Left lobe of liver (tissue), 2 donors: ENCODE results near the gene C19orf85. TPM values are rescaled to one million over a fixed set of nuclear protein-coding genes. Genes with fewer than 3 reads are reported as not detected.

Experiments used
- ATAC-seq: fragments of 200-7000 bp; cut with Tn5 transposase; one replicate; pipeline ENCODE4 v1.9.1; 2020; ENCODE audit warnings: mild to moderate bottlenecking, moderate library complexity
- DNase-seq: peaks from one replicate; pipeline ENCODE4 v3.0.0-alpha.2; 2020; ENCODE audit warnings: low spot score
- total RNA-seq: library from RNA; stranded (reverse); gene quantifications from one replicate; pipeline ENCODE4 v1.2.1, GENCODE V29; 2021
- donor health status: DM: no; HTN: no; CAD: no; lungs with moderate emphysema.
- donor health status: DM: no; HTN: yes; CAD: no.

C19orf85 gene
- total RNA-seq, 1 donor from 2014 or later = not detected

GRCh38 chr19:55419103-55419502 is 45.4 kb downstream of the C19orf85 start:
- no peak for ATAC-seq
- no peak for DNase-seq

- ATAC-seq (peak; percentile 99), DNase-seq (peak; percentile 65)
Observed at GRCh38 chr19:55418185-55418584, 46.4 kb downstream of the C19orf85 start.

Other genes with a start within 250 kb of the C19orf85 start
- gene TMEM86B, start 236.0 kb downstream of the C19orf85 start, total RNA-seq = 15.5 TPM
- 30.3 TPM for gene PPP6R1, start 205.7 kb downstream of the C19orf85 start, total RNA-seq
- 15.7 TPM for gene HSPBP1, start 184.6 kb downstream of the C19orf85 start, total RNA-seq
- 0.55 TPM for gene BRSK1, start 180.8 kb downstream of the C19orf85 start, total RNA-seq
- gene TMEM150B, start 139.4 kb downstream of the C19orf85 start, total RNA-seq = 1.2 TPM
- 4.5 TPM for gene KMT5C, start 124.9 kb downstream of the C19orf85 start, total RNA-seq
- not detected for gene COX6B2, start 110.0 kb downstream of the C19orf85 start, total RNA-seq
- not detected for gene GARIN5B, start 101.5 kb downstream of the C19orf85 start, total RNA-seq
- not detected for gene IL11, start 94.3 kb downstream of the C19orf85 start, total RNA-seq
- not detected for gene TMEM190, start 87.9 kb downstream of the C19orf85 start, total RNA-seq
- gene TMEM238, start 80.5 kb downstream of the C19orf85 start, total RNA-seq = 26.6 TPM
- 515 TPM for gene RPL28, start 78.8 kb downstream of the C19orf85 start, total RNA-seq
- 5.6 TPM for gene UBE2S, start 57.0 kb downstream of the C19orf85 start, total RNA-seq
- not detected for gene SHISA7, start 21.5 kb downstream of the C19orf85 start, total RNA-seq
- gene ISOC2, start 3.1 kb downstream of the C19orf85 start, total RNA-seq = 105 TPM
- gene ZNF628, start 11.9 kb upstream of the C19orf85 start, total RNA-seq = 5.3 TPM
- 4.6 TPM for gene NAT14, start 20.4 kb upstream of the C19orf85 start, total RNA-seq
- 0.81 TPM for gene SSC5D, start 23.7 kb upstream of the C19orf85 start, total RNA-seq
- not detected for gene SBK2, start 72.4 kb upstream of the C19orf85 start, total RNA-seq
- not detected for gene SBK3, start 80.8 kb upstream of the C19orf85 start, total RNA-seq
- 4.5 TPM for gene ZNF579, start 116.1 kb upstream of the C19orf85 start, total RNA-seq
- gene FIZ1, start 134.8 kb upstream of the C19orf85 start, total RNA-seq = 6.7 TPM
- 13.2 TPM for gene ZNF524, start 135.5 kb upstream of the C19orf85 start, total RNA-seq
- gene ZNF865, start 140.9 kb upstream of the C19orf85 start, total RNA-seq = 8.1 TPM
- gene ZNF784, start 159.8 kb upstream of the C19orf85 start, total RNA-seq = 5.3 TPM
- gene ZNF580, start 176.3 kb upstream of the C19orf85 start, total RNA-seq = 7.5 TPM
- 6.1 TPM for gene ZNF581, start 178.9 kb upstream of the C19orf85 start, total RNA-seq
- gene CCDC106, start 183.5 kb upstream of the C19orf85 start, total RNA-seq = 13.5 TPM
- gene U2AF2, start 190.3 kb upstream of the C19orf85 start, total RNA-seq = 61.7 TPM
- 148 TPM for gene EPN1, start 210.5 kb upstream of the C19orf85 start, total RNA-seq